Endodermal cell (in vitro differentiated cells): Measurements from ENCODE around the gene H6PD. TPM values are rescaled to one million over a fixed set of nuclear protein-coding genes. Genes with fewer than 3 reads are reported as not detected.

Source experiments
- DNase-seq: peaks from one replicate; pipeline ENCODE4 v3.0.0-alpha.2; 2017
- H3K27ac ChIP-seq: 2 replicates; pipeline ENCODE4 v1.5.1; 2013; ENCODE audit warnings: mild to moderate bottlenecking, low read depth, low read length, moderate library complexity
- H3K27me3 ChIP-seq: 2 replicates; pipeline ENCODE4 v1.6.1; 2013; ENCODE audit warnings: mild to moderate bottlenecking, low read length, moderate library complexity; ENCODE audit not compliant: insufficient read depth, control insufficient read depth, poor library complexity, severe bottlenecking
- H3K36me3 ChIP-seq: 2 replicates; pipeline ENCODE4 v1.7.0; 2013; ENCODE audit warnings: mild to moderate bottlenecking, low read length, moderate library complexity; ENCODE audit not compliant: control insufficient read depth, insufficient read depth
- H3K4me1 ChIP-seq: one replicate; pipeline ENCODE4 v1.7.0; 2013; ENCODE audit warnings: low read length; ENCODE audit not compliant: control insufficient read depth, insufficient read depth
- H3K4me3 ChIP-seq: 2 replicates; pipeline ENCODE4 v1.5.1; 2013; ENCODE audit warnings: mild to moderate bottlenecking, low read length, moderate library complexity
- H3K9ac ChIP-seq: 2 replicates; pipeline ENCODE4 v1.6.1; 2013; ENCODE audit warnings: mild to moderate bottlenecking, low read length, moderate library complexity; ENCODE audit not compliant: poor library complexity, severe bottlenecking; ENCODE audit errors: extremely low read depth
- H3K9me3 ChIP-seq: 2 replicates; pipeline ENCODE4 v1.6.1; 2013; ENCODE audit warnings: mild to moderate bottlenecking, low read length, moderate library complexity; ENCODE audit not compliant: control insufficient read depth
- H3K27ac Mint-ChIP-seq: 2 replicates; pipeline ENCODE4 v1.8.0; 2020; ENCODE audit warnings: mixed read lengths
- H3K27me3 Mint-ChIP-seq: 2 replicates; pipeline ENCODE4 v1.8.0; 2021; ENCODE audit warnings: mild to moderate bottlenecking, mixed read lengths; ENCODE audit not compliant: insufficient read depth
- H3K36me3 Mint-ChIP-seq: 2 replicates; pipeline ENCODE4 v1.8.0; 2020; ENCODE audit warnings: low read depth, mixed read lengths
- H3K4me1 Mint-ChIP-seq: 2 replicates; pipeline ENCODE4 v1.8.0; 2020; ENCODE audit warnings: mixed read lengths
- H3K4me3 Mint-ChIP-seq: 2 replicates; pipeline ENCODE4 v1.8.0; 2020; ENCODE audit warnings: mild to moderate bottlenecking, moderate library complexity, mixed read lengths
- H3K9me3 Mint-ChIP-seq: 2 replicates; pipeline ENCODE4 v1.8.0; 2020; ENCODE audit warnings: mild to moderate bottlenecking, mixed read lengths
- CTCF ChIP-seq: fragments of 200-600 bp; sonication (generic); conservative IDR thresholded peaks from 2 replicates; pipeline ENCODE4 v1.5.0; 2021; ENCODE audit warnings: antibody characterized with exemption, mild to moderate bottlenecking
- WGBS, 2 experiments: methylation state at CpG; one replicate each; pipeline versions ENCODE4 v1.1.5 to v1.1.7; 2013; ENCODE audit warnings: missing lambda C conversion rate in 2 of 2, mixed read lengths in 1 of 2; ENCODE audit not compliant: insufficient coverage in 1 of 2, insufficient read length in 1 of 2; 5-methylcytosine and 5-hydroxymethylcytosine counted together
- total RNA-seq, 2 donors: library from RNA; stranded (reverse); fragmentation: NEBNext Ultra II Directional in 1 of 2; extraction: Animal tissue kit (Norgen Biotek cat#: 25700) in 1 of 2; gene quantifications; 2 replicates in 1 of 2; 3 replicates in 1 of 2; pipeline ENCODE4 v1.2.1, GENCODE V29; 2021

The H6PD gene
- total RNA-seq, 2 donors from 2014 or later, result 21.5 to 34.4 TPM

- no peak overlapping the region for H3K4me3 Mint-ChIP-seq
- Histone ChIP-seq H3K36me3 (no peaks in the 10 kb centered on the region), H3K4me3 (no peak overlapping the region), H3K27me3 (peaks cover 58% of the 10 kb centered on the region), H3K27ac (no peak overlapping the region), H3K9ac (no peak overlapping the region), H3K4me1 (no peaks in the 10 kb centered on the region), H3K9me3 (no peaks in the 10 kb centered on the region)
- peaks cover 71% of the 10 kb centered on the region for H3K27me3 Mint-ChIP-seq
- H3K27ac Mint-ChIP-seq, result no peak overlapping the region
- peaks cover 10% of the 10 kb centered on the region for H3K4me1 Mint-ChIP-seq
- H3K9me3 Mint-ChIP-seq, result no peaks in the 10 kb centered on the region
- H3K36me3 Mint-ChIP-seq, result no peaks in the 10 kb centered on the region
- no peak for DNase-seq
- TF ChIP-seq CTCF, result no peak
- 88% methylated on average over 5 to 10 of the region's 11 CpGs for WGBS, 2 experiments
Measured at GRCh38 chr1:9203511-9203982, 31.0 kb upstream of the H6PD start.

GRCh38 chr1:9204156-9204720 lies 30.3 kb upstream of the H6PD start:
- H3K36me3 Mint-ChIP-seq, result no peaks in the 10 kb centered on the region
- H3K4me3 Mint-ChIP-seq, result no peak overlapping the region
- Histone ChIP-seq H3K4me1 (no peaks in the 10 kb centered on the region), H3K9me3 (no peaks in the 10 kb centered on the region), H3K9ac (no peak overlapping the region), H3K27ac (no peak overlapping the region), H3K4me3 (no peak overlapping the region), H3K36me3 (no peaks in the 10 kb centered on the region), H3K27me3 (peaks cover 52% of the 10 kb centered on the region)
- H3K27me3 Mint-ChIP-seq, result peaks cover 66% of the 10 kb centered on the region
- H3K4me1 Mint-ChIP-seq, result peaks cover 10% of the 10 kb centered on the region
- no peak for DNase-seq
- H3K27ac Mint-ChIP-seq, result no peak overlapping the region
- 91 to 96% methylated on average over 5 to 7 of the region's 7 CpGs for WGBS, 2 experiments
- no peak for TF ChIP-seq CTCF
- H3K9me3 Mint-ChIP-seq, result no peaks in the 10 kb centered on the region

- peaks cover 23% of the 10 kb centered on the region for H3K27me3 ChIP-seq
- DNase-seq, result no peak
- H3K9ac ChIP-seq, result no peak overlapping the region
- H3K4me1 ChIP-seq, result no peaks in the 10 kb centered on the region
- peaks cover 6% of the 10 kb centered on the region for H3K4me1 Mint-ChIP-seq
- WGBS, 2 experiments, result 91 to 93% methylated on average over 4 to 5 of the region's 5 CpGs
- no peaks in the 10 kb centered on the region for H3K36me3 Mint-ChIP-seq
- H3K9me3 Mint-ChIP-seq, result no peaks in the 10 kb centered on the region
- H3K27me3 Mint-ChIP-seq, result peaks cover 41% of the 10 kb centered on the region
- H3K27ac ChIP-seq, result no peak overlapping the region
- no peaks in the 10 kb centered on the region for H3K9me3 ChIP-seq
- no peak overlapping the region for H3K4me3 Mint-ChIP-seq
- TF ChIP-seq CTCF, result no peak
- no peaks in the 10 kb centered on the region for H3K36me3 ChIP-seq
- no peak overlapping the region for H3K4me3 ChIP-seq
- no peak overlapping the region for H3K27ac Mint-ChIP-seq
Measured at GRCh38 chr1:9207086-9207485, 27.5 kb upstream of the H6PD start.
